Lower leg skin (tissue), 4 donors: ENCODE measurements around the gene GAD2. TPM values are rescaled to one million over a fixed set of nuclear protein-coding genes. Genes with fewer than 3 reads are reported as not detected.

Source experiments
- DNase-seq, 2 donors: peaks; one replicate each; pipeline ENCODE4 v3.0.0-alpha.2; 2019; ENCODE audit warnings: low spot score in 2 of 2
- H3K4me3 ChIP-seq: fragments of 200-600 bp; sonication (generic); 2 replicates; pipeline ENCODE4 v1.5.1; 2017; ENCODE audit warnings: mild to moderate bottlenecking, low read depth; ENCODE audit not compliant: poor library complexity, severe bottlenecking
- POLR2A ChIP-seq, 2 donors: fragments of 450-650 bp; IDR thresholded peaks; one replicate each; pipeline ENCODE4 v1.6.1; 2016 to 2017; ENCODE audit warnings: antibody characterized with exemption in 2 of 2, mild to moderate bottlenecking in 1 of 2, moderate library complexity in 1 of 2
- WGBS, 2 donors: methylation state at CpG; one replicate each; pipeline ENCODE4 v1.1.5; 2018; 5-methylcytosine and 5-hydroxymethylcytosine counted together
- intact Hi-C: fragments of 100-400 bp; cut with DNase I; formaldehyde crosslinking; loops from one replicate; pipeline ENCODE4 v1.15.0; 2023; ENCODE audit warnings: low total_unique reads
- total RNA-seq, 4 donors: library from RNA; depleted of rRNA; stranded (reverse); fragments of >200 nt; gene quantifications; one replicate each; pipeline ENCODE4 v1.1.0, GENCODE V29; 2016
- TF ChIP-seq, protein P1 (sequence below), 3 donors: fragments of 450-650 bp; IDR thresholded peaks; one replicate each; pipeline ENCODE4 v1.5.1; 2016; ENCODE audit warnings: antibody characterized with exemption in 3 of 3, mild to moderate bottlenecking in 3 of 3, moderate library complexity in 2 of 3

Gene GAD2
- total RNA-seq, 4 donors from 2014 or later: 0.51 TPM; not detected in 3

- intact Hi-C loops: no loop called here
- 2% methylated on average over 40 to 64 of the region's 64 CpGs for WGBS, 2 donors
- TF ChIP-seq, protein P1, sequence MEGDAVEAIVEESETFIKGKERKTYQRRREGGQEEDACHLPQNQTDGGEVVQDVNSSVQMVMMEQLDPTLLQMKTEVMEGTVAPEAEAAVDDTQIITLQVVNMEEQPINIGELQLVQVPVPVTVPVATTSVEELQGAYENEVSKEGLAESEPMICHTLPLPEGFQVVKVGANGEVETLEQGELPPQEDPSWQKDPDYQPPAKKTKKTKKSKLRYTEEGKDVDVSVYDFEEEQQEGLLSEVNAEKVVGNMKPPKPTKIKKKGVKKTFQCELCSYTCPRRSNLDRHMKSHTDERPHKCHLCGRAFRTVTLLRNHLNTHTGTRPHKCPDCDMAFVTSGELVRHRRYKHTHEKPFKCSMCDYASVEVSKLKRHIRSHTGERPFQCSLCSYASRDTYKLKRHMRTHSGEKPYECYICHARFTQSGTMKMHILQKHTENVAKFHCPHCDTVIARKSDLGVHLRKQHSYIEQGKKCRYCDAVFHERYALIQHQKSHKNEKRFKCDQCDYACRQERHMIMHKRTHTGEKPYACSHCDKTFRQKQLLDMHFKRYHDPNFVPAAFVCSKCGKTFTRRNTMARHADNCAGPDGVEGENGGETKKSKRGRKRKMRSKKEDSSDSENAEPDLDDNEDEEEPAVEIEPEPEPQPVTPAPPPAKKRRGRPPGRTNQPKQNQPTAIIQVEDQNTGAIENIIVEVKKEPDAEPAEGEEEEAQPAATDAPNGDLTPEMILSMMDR (IDR thresholded peaks at IDR 0.05): no peak
- TF ChIP-seq POLR2A (IDR thresholded peaks at IDR 0.05): no peak
- H3K4me3 ChIP-seq: no peak overlapping the region
- no peak for DNase-seq
Observed at GRCh38 chr10:26217396-26218086, 967 bp downstream of the GAD2 start.

DNA sequence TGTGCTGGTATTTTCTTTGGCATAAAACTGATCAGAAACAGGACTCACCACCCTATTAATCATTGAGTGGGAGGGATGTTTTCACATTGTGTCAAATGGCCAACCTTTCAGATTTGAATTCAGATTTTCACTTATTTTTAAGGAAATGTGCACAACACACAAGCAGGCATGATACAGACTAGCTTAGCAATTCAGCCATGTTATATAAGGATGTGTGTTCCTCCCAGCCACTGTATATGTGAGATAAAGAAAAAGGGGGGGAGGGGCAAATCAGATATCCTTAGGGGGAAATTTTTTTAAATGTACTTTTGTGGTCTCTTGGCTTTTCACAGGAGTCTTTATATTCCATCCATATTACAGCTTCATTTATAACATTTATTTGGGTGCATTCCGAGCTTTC, 3.1 kb downstream of the GAD2 start:
- no peak overlapping the region for H3K4me3 ChIP-seq
- DNase-seq: no peak
- intact Hi-C loops: no loop called here
- WGBS, 2 donors: 50 to 56% methylated on average over 1 of the region's 1 CpG
- no peak for TF ChIP-seq POLR2A (IDR thresholded peaks at IDR 0.05)
- TF ChIP-seq, protein P1 (IDR thresholded peaks at IDR 0.05): no peak

DNA sequence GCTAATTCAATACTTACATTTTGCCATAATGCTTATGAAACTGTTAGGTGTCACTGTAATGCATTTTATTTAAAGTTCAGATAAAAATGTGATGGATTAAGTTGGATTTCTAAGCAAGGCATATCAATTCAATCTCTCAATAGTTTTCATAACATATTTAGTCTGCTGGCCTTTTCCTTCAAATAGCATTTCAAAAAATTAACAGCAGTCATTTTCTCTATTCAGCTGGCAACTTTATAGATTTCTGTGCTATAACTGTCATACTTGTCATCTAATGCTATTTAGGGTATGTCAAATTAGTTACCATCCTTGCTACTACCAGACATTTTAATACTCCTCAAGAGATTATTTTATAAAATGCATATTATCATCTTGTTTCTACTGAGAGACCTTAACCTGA, 4.3 kb downstream of the GAD2 start:
- intact Hi-C loops: no loop called here
- no peak for DNase-seq
- TF ChIP-seq POLR2A (IDR thresholded peaks at IDR 0.05): no peak
- TF ChIP-seq, protein P1 (IDR thresholded peaks at IDR 0.05): no peak
- no peak overlapping the region for H3K4me3 ChIP-seq

GRCh38 chr10:26221541-26221940, 5.0 kb downstream of the GAD2 start:
- no peak overlapping the region for H3K4me3 ChIP-seq
- no peak for TF ChIP-seq POLR2A (IDR thresholded peaks at IDR 0.05)
- TF ChIP-seq, protein P1 (IDR thresholded peaks at IDR 0.05): no peak
- intact Hi-C loops: no loop called here
- 21 to 30% methylated on average over 9 of the region's 9 CpGs for WGBS, 2 donors
- no peak for DNase-seq

GRCh38 chr10:26222563-26222962, 6.0 kb downstream of the GAD2 start:
- WGBS, 2 donors: 54 to 66% methylated on average over 3 of the region's 3 CpGs
- intact Hi-C loops: no loop called here
- peak overlapping the region; percentile 6 for H3K4me3 ChIP-seq
- DNase-seq: no peak
- no peak for TF ChIP-seq POLR2A (IDR thresholded peaks at IDR 0.05)
- TF ChIP-seq, protein P1 (IDR thresholded peaks at IDR 0.05): no peak

DNA sequence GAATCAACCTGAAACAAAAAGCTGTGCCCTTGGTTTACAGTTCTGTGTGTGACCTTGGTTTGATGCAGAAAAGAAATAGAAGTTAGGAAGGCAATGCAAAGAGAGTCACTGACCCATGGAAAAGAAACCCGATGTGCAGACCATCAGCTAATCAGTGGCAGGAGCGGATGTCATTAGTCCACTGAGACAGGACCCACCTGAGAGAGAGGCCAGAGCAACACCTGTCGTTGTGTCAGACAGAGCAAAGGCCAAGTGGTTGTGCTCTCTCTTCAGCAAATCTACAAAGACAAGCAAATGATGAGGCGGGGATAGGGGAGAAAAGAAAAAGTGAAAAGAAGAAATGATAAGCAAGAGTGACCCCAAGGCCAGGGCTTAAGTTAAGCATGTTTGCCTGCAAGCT, 8.7 kb downstream of the GAD2 start:
- no peak for DNase-seq
- no peak overlapping the region for H3K4me3 ChIP-seq
- intact Hi-C loops: no loop called here
- WGBS, 2 donors: 79% methylated on average over 4 of the region's 4 CpGs
- no peak for TF ChIP-seq POLR2A (IDR thresholded peaks at IDR 0.05)
- TF ChIP-seq, protein P1 (IDR thresholded peaks at IDR 0.05): no peak
